AG04450 (cell line): ENCODE data around the gene MGAT4A. TPM values are rescaled to one million over a fixed set of nuclear protein-coding genes. Genes with fewer than 3 reads are reported as not detected.

Source experiments
- CTCF ChIA-PET: fragments of 300-600, 350-600 bp; formaldehyde crosslinking; extraction: SDS; loops from one replicate; lab custom pipeline; 2022; ENCODE audit warnings: antibody characterized with exemption, inconsistent platforms; lab: Charles Lee
- POLR2A ChIA-PET: fragments of 350-600 bp; formaldehyde crosslinking; extraction: SDS; loops from one replicate; lab custom pipeline; 2021; ENCODE audit warnings: antibody characterized with exemption, inconsistent platforms; lab: Yijun Ruan, JAX
- DNase-seq: peaks from one replicate; pipeline ENCODE4 v3.0.0-alpha.2; 2011; ENCODE audit warnings: low read depth, low spot score
- H3K27ac ChIP-seq: one replicate; pipeline ENCODE4 v1.5.1; 2012; ENCODE audit warnings: low read depth, low read length, control low read depth
- H3K27me3 ChIP-seq: one replicate; pipeline ENCODE4 v1.6.0; 2012; ENCODE audit warnings: low read length; ENCODE audit not compliant: control insufficient read depth, insufficient read depth
- H3K4me3 ChIP-seq: 2 replicates; pipeline ENCODE4 v1.5.1; 2011; ENCODE audit warnings: mild to moderate bottlenecking, low read depth, low read length, control low read depth
- H3K9me3 ChIP-seq: 2 replicates; pipeline ENCODE4 v1.5.1; 2012; ENCODE audit warnings: low read length; ENCODE audit not compliant: control insufficient read depth, insufficient read depth
- CTCF ChIP-seq: IDR thresholded peaks from 2 replicates; pipeline ENCODE4 v1.5.1; 2011; ENCODE audit warnings: low read depth, low read length, control low read depth, inconsistent platforms
- polyA plus RNA-seq: library from polyadenylated mRNA; depleted of rRNA; stranded (reverse); fragments of >200 nt; gene quantifications from 2 replicates; pipeline ENCODE4 v1.2.3, GENCODE V29; 2011

The MGAT4A gene
- polyA plus RNA-seq, 1 experiment = 0.04 TPM

- Histone ChIP-seq H3K27me3 (peaks cover 15% of the 10 kb centered on the region), H3K27ac (no peak overlapping the region), H3K4me3 (no peak overlapping the region), H3K9me3 (no peaks in the 10 kb centered on the region)
- POLR2A ChIA-PET = no interaction called here
- CTCF ChIA-PET = no interaction called here
- TF ChIP-seq CTCF = no peak
- DNase-seq = no peak
These were observed 4.1 kb downstream of the MGAT4A start for GRCh38 chr2:98726735-98727368.

GRCh38 chr2:98726205-98726604 is 4.7 kb downstream of the MGAT4A start:
- CTCF ChIA-PET = interaction anchor here (0.6 kb wide), 1 partner anchor 311 kb away, joined by 5 read pairs; no protein-coding TSS in a partner anchor
- peaks cover 10% of the 10 kb centered on the region for H3K27me3 ChIP-seq

GRCh38 chr2:98720286-98720685 is 10.6 kb downstream of the MGAT4A start:
- Histone ChIP-seq H3K9me3 (no peaks in the 10 kb centered on the region), H3K4me3 (no peak overlapping the region), H3K27me3 (peaks cover 5% of the 10 kb centered on the region), H3K27ac (no peak overlapping the region)
- no peak for TF ChIP-seq CTCF
- POLR2A ChIA-PET = no interaction called here
- no peak for DNase-seq
- CTCF ChIA-PET = no interaction called here

More at GRCh38 chr2:98726205-98726604, 4.7 kb downstream of the MGAT4A start:
- Histone ChIP-seq H3K9me3 (no peaks in the 10 kb centered on the region), H3K4me3 (no peak overlapping the region), H3K27ac (no peak overlapping the region)
- TF ChIP-seq CTCF = no peak
- no peak for DNase-seq
- POLR2A ChIA-PET = no interaction called here

GRCh38 chr2:98717621-98718020 is 13.3 kb downstream of the MGAT4A start:
- POLR2A ChIA-PET = no interaction called here
- no peak overlapping the region for H3K4me3 ChIP-seq
- DNase-seq = no peak
- H3K27me3 ChIP-seq = peaks cover 5% of the 10 kb centered on the region
- CTCF ChIA-PET = no interaction called here
- no peak overlapping the region for H3K27ac ChIP-seq
- H3K9me3 ChIP-seq = no peaks in the 10 kb centered on the region
- TF ChIP-seq CTCF = no peak

- H3K4me3 ChIP-seq = no peak overlapping the region
- peaks cover 5% of the 10 kb centered on the region for H3K27me3 ChIP-seq
- no peak for DNase-seq
- POLR2A ChIA-PET = no interaction called here
- H3K27ac ChIP-seq = no peak overlapping the region
- CTCF ChIA-PET = no interaction called here
- H3K9me3 ChIP-seq = no peaks in the 10 kb centered on the region
- TF ChIP-seq CTCF = no peak
These were observed 14.1 kb downstream of the MGAT4A start for GRCh38 chr2:98716786-98717185.
